ENCODE data around the gene YIF1A.

Gene YIF1A

DNA sequence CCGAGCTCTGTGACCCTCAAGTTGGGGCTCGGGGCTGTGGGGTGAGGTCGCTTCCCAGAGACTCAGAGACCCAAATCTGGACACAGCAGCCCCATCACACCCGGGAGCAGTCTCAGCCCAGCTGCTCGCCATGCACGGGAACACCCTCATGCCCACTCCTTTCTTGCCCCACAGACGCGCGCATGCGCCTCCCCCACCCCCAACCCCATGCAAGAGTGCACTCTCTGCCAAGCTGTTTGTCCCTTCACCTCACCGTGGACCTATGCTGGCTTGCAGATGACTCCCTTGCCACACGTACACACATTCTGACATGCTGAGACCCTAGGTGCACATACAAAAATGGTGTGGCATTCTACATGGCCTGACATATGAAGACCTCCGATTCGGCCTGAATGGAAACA is 28.4 kb upstream of the YIF1A start (continued):
- TF ChIP-seq, protein P1, sequence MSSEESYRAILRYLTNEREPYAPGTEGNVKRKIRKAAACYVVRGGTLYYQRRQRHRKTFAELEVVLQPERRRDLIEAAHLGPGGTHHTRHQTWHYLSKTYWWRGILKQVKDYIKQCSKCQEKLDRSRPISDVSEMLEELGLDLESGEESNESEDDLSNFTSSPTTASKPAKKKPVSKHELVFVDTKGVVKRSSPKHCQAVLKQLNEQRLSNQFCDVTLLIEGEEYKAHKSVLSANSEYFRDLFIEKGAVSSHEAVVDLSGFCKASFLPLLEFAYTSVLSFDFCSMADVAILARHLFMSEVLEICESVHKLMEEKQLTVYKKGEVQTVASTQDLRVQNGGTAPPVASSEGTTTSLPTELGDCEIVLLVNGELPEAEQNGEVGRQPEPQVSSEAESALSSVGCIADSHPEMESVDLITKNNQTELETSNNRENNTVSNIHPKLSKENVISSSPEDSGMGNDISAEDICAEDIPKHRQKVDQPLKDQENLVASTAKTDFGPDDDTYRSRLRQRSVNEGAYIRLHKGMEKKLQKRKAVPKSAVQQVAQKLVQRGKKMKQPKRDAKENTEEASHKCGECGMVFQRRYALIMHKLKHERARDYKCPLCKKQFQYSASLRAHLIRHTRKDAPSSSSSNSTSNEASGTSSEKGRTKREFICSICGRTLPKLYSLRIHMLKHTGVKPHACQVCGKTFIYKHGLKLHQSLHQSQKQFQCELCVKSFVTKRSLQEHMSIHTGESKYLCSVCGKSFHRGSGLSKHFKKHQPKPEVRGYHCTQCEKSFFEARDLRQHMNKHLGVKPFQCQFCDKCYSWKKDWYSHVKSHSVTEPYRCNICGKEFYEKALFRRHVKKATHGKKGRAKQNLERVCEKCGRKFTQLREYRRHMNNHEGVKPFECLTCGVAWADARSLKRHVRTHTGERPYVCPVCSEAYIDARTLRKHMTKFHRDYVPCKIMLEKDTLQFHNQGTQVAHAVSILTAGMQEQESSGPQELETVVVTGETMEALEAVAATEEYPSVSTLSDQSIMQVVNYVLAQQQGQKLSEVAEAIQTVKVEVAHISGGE (tag by site-specific recombination; conservative IDR thresholded peaks at IDR 0.05; ENCODE audit: low read depth) = no peak
- TF ChIP-seq, protein P2, sequence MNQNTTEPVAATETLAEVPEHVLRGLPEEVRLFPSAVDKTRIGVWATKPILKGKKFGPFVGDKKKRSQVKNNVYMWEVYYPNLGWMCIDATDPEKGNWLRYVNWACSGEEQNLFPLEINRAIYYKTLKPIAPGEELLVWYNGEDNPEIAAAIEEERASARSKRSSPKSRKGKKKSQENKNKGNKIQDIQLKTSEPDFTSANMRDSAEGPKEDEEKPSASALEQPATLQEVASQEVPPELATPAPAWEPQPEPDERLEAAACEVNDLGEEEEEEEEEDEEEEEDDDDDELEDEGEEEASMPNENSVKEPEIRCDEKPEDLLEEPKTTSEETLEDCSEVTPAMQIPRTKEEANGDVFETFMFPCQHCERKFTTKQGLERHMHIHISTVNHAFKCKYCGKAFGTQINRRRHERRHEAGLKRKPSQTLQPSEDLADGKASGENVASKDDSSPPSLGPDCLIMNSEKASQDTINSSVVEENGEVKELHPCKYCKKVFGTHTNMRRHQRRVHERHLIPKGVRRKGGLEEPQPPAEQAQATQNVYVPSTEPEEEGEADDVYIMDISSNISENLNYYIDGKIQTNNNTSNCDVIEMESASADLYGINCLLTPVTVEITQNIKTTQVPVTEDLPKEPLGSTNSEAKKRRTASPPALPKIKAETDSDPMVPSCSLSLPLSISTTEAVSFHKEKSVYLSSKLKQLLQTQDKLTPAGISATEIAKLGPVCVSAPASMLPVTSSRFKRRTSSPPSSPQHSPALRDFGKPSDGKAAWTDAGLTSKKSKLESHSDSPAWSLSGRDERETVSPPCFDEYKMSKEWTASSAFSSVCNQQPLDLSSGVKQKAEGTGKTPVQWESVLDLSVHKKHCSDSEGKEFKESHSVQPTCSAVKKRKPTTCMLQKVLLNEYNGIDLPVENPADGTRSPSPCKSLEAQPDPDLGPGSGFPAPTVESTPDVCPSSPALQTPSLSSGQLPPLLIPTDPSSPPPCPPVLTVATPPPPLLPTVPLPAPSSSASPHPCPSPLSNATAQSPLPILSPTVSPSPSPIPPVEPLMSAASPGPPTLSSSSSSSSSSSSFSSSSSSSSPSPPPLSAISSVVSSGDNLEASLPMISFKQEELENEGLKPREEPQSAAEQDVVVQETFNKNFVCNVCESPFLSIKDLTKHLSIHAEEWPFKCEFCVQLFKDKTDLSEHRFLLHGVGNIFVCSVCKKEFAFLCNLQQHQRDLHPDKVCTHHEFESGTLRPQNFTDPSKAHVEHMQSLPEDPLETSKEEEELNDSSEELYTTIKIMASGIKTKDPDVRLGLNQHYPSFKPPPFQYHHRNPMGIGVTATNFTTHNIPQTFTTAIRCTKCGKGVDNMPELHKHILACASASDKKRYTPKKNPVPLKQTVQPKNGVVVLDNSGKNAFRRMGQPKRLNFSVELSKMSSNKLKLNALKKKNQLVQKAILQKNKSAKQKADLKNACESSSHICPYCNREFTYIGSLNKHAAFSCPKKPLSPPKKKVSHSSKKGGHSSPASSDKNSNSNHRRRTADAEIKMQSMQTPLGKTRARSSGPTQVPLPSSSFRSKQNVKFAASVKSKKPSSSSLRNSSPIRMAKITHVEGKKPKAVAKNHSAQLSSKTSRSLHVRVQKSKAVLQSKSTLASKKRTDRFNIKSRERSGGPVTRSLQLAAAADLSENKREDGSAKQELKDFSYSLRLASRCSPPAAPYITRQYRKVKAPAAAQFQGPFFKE (tag by site-specific recombination; IDR thresholded peaks at IDR 0.05; ENCODE audit: borderline replicate concordance) = no peak

DNA sequence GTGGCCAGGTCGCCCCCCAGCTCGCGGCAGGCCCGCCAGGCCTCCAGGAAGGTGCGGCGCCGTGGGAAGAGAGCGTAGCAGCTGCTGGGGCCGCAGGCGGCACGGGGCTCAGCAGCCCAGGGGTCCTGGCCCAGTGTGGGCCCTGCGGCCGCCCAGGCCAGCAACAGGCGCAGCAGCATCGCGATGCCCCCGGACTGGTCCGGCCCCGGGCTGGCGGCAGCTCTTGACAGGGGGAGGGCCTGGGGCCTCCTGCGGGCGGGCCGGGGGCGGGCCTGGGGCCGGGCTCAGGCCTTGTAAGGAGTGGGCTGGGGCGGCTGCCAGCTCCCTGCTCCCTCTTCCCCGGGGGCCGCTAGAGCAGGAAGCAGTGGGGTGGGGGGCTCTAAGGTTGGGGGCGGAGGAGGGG is 27.9 kb upstream of the YIF1A start, which contains the start of gene CD248:
TSS of gene CD248 (minus strand) at position 196 of the 403 bp plus-strand sequence. CDS start at position 179, 17 bp downstream.
- Histone ChIP-seq H3K9me3 (ENCODE audit: control insufficient read depth, insufficient read depth, low read depth, low read length) (no peaks in the 10 kb centered on the region), H3K4me1 (ENCODE audit: control insufficient read depth, insufficient read depth, low read length) (no peaks in the 10 kb centered on the region), H3K27ac (ENCODE audit: extremely low read depth, low read depth, low read length) (no peak within 1 kb of the TSS), H3K36me3 (ENCODE audit: control insufficient read depth in 2 of 2, insufficient read depth in 1 of 2, low read length in 2 of 2) (no peaks in the 10 kb centered on the region), H3K4me3 (ENCODE audit: low read depth, low read length) (no peak within 1 kb of the TSS)
- POLR2A ChIA-PET = interaction anchor here (0.6 to 1.2 kb wide), 2 partner anchors 19 to 102 kb away, joined by 3 read pairs; partner anchors contain the start of gene RIN1
- CTCF ChIA-PET = interaction anchor here (0.7 kb wide), 1 partner anchor 10 kb away, joined by 3 read pairs; no protein-coding TSS in a partner anchor
- TF ChIP-seq ZNF302 (tag by site-specific recombination; IDR thresholded peaks at IDR 0.05; ENCODE audit: low read depth) (no peak), ZNF350 (tag by site-specific recombination; IDR thresholded peaks at IDR 0.05) (no peak), ZBTB48 (tag by site-specific recombination; IDR thresholded peaks at IDR 0.05) (no peak), ZNF138 (tag by site-specific recombination; IDR thresholded peaks at IDR 0.05; ENCODE audit: borderline replicate concordance) (no peak), ZNF555 (tag by site-specific recombination; conservative IDR thresholded peaks at IDR 0.05) (no peak), ZNF561 (tag by site-specific recombination; IDR thresholded peaks at IDR 0.05; ENCODE audit: borderline replicate concordance) (no peak), YY2 (tag by site-specific recombination; IDR thresholded peaks at IDR 0.05) (no peak), ZIC2 (tag by site-specific recombination; IDR thresholded peaks at IDR 0.05) (no peak), ZNF324 (tag by site-specific recombination; IDR thresholded peaks at IDR 0.05) (no peak)
- TF ChIP-seq, protein P3, sequence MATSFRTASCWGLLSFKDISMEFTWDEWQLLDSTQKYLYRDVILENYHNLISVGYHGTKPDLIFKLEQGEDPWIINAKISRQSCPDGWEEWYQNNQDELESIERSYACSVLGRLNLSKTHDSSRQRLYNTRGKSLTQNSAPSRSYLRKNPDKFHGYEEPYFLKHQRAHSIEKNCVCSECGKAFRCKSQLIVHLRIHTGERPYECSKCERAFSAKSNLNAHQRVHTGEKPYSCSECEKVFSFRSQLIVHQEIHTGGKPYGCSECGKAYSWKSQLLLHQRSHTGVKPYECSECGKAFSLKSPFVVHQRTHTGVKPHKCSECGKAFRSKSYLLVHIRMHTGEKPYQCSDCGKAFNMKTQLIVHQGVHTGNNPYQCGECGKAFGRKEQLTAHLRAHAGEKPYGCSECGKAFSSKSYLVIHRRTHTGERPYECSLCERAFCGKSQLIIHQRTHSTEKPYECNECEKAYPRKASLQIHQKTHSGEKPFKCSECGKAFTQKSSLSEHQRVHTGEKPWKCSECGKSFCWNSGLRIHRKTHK (tag by site-specific recombination; IDR thresholded peaks at IDR 0.05) = no peak
- TF ChIP-seq, protein P4, sequence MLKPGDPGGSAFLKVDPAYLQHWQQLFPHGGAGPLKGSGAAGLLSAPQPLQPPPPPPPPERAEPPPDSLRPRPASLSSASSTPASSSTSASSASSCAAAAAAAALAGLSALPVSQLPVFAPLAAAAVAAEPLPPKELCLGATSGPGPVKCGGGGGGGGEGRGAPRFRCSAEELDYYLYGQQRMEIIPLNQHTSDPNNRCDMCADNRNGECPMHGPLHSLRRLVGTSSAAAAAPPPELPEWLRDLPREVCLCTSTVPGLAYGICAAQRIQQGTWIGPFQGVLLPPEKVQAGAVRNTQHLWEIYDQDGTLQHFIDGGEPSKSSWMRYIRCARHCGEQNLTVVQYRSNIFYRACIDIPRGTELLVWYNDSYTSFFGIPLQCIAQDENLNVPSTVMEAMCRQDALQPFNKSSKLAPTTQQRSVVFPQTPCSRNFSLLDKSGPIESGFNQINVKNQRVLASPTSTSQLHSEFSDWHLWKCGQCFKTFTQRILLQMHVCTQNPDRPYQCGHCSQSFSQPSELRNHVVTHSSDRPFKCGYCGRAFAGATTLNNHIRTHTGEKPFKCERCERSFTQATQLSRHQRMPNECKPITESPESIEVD (tag by site-specific recombination; IDR thresholded peaks at IDR 0.05) = no peak
- TF ChIP-seq, protein P5, sequence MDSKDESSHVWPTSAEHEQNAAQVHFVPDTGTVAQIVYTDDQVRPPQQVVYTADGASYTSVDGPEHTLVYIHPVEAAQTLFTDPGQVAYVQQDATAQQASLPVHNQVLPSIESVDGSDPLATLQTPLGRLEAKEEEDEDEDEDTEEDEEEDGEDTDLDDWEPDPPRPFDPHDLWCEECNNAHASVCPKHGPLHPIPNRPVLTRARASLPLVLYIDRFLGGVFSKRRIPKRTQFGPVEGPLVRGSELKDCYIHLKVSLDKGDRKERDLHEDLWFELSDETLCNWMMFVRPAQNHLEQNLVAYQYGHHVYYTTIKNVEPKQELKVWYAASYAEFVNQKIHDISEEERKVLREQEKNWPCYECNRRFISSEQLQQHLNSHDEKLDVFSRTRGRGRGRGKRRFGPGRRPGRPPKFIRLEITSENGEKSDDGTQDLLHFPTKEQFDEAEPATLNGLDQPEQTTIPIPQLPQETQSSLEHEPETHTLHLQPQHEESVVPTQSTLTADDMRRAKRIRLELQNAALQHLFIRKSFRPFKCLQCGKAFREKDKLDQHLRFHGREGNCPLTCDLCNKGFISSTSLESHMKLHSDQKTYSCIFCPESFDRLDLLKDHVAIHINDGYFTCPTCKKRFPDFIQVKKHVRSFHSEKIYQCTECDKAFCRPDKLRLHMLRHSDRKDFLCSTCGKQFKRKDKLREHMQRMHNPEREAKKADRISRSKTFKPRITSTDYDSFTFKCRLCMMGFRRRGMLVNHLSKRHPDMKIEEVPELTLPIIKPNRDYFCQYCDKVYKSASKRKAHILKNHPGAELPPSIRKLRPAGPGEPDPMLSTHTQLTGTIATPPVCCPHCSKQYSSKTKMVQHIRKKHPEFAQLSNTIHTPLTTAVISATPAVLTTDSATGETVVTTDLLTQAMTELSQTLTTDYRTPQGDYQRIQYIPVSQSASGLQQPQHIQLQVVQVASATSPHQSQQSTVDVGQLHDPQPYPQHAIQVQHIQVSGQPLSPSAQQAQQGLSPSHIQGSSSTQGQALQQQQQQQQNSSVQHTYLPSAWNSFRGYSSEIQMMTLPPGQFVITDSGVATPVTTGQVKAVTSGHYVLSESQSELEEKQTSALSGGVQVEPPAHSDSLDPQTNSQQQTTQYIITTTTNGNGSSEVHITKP (tag by site-specific recombination; IDR thresholded peaks at IDR 0.05) = no peak
- TF ChIP-seq, protein P6, sequence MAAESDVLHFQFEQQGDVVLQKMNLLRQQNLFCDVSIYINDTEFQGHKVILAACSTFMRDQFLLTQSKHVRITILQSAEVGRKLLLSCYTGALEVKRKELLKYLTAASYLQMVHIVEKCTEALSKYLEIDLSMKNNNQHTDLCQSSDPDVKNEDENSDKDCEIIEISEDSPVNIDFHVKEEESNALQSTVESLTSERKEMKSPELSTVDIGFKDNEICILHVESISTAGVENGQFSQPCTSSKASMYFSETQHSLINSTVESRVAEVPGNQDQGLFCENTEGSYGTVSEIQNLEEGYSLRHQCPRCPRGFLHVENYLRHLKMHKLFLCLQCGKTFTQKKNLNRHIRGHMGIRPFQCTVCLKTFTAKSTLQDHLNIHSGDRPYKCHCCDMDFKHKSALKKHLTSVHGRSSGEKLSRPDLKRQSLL (tag by site-specific recombination; IDR thresholded peaks at IDR 0.05) = no peak
- TF ChIP-seq, protein P7, sequence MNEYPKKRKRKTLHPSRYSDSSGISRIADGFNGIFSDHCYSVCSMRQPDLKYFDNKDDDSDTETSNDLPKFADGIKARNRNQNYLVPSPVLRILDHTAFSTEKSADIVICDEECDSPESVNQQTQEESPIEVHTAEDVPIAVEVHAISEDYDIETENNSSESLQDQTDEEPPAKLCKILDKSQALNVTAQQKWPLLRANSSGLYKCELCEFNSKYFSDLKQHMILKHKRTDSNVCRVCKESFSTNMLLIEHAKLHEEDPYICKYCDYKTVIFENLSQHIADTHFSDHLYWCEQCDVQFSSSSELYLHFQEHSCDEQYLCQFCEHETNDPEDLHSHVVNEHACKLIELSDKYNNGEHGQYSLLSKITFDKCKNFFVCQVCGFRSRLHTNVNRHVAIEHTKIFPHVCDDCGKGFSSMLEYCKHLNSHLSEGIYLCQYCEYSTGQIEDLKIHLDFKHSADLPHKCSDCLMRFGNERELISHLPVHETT (tag by site-specific recombination; IDR thresholded peaks at IDR 0.05) = no peak

Data from HEK293 (cell line).